ENCODE measurements around the gene RAN. TPM values are rescaled to one million over a fixed set of nuclear protein-coding genes. Genes with fewer than 3 reads are reported as not detected.
"Not testable (repeated sequence)": the region's sequence is repeated elsewhere in the genome, so short reads cannot be mapped to it uniquely, and the experiment has no call there.

Gene RAN
- polyA plus RNA-seq, 1 donor from 2014 or later, result 616 TPM

- not testable (repeated sequence) for H2AFZ ChIP-seq (ENCODE audit: low read depth, low read length); H3K79me2 ChIP-seq (replicated peaks; ENCODE audit: insufficient read depth, low read length); H3K4me2 ChIP-seq (ENCODE audit: low read length); H3K27ac ChIP-seq (ENCODE audit: low read length); H3K9ac ChIP-seq (ENCODE audit: low read length); H3F3A ChIP-seq (ENCODE audit: insufficient read depth, low read length, poor library complexity, severe bottlenecking); H3K9me2 ChIP-seq (ENCODE audit: insufficient read depth, low read length); H3K27me3 ChIP-seq (ENCODE audit: insufficient read depth, low read depth, low read length); H3K9me3 ChIP-seq (ENCODE audit: low read length); H3K36me3 ChIP-seq (ENCODE audit: insufficient read depth, low read length); H4K20me1 ChIP-seq (ENCODE audit: insufficient read depth); H3K4me3 ChIP-seq (ENCODE audit: low read length)
These were observed 23.0 kb upstream of the RAN start for GRCh38 chr12:130848785-130849305.

- Histone ChIP-seq H3K27ac (ENCODE audit: low read length) (no peak overlapping the region), H2AFZ (ENCODE audit: low read depth, low read length) (no peak overlapping the region), H3K79me2 (replicated peaks; ENCODE audit: insufficient read depth, low read length) (no peaks in the 10 kb centered on the region), H4K20me1 (ENCODE audit: insufficient read depth) (no peaks in the 10 kb centered on the region), H3K9ac (ENCODE audit: low read length) (no peak overlapping the region), H3K27me3 (ENCODE audit: insufficient read depth, low read depth, low read length) (no peaks in the 10 kb centered on the region), H3K4me3 (ENCODE audit: low read length) (no peak overlapping the region), H3K9me2 (ENCODE audit: insufficient read depth, low read length) (no peaks in the 10 kb centered on the region), H3K9me3 (ENCODE audit: low read length) (no peaks in the 10 kb centered on the region), H3K36me3 (ENCODE audit: insufficient read depth, low read length) (no peaks in the 10 kb centered on the region), H3K4me2 (ENCODE audit: low read length) (no peak overlapping the region), H3F3A (ENCODE audit: insufficient read depth, low read length, poor library complexity, severe bottlenecking) (no peaks in the 10 kb centered on the region)
- no peak for TF ChIP-seq SMC3 (conservative IDR thresholded peaks at IDR 0.05; ENCODE audit: poor library complexity)
- TF ChIP-seq RAD21 (conservative IDR thresholded peaks at IDR 0.05), result no peak
- TF ChIP-seq CTCF (IDR thresholded peaks at IDR 0.05; ENCODE audit: poor library complexity, severe bottlenecking), result no peak
- TF ChIP-seq REST (IDR thresholded peaks at IDR 0.05; ENCODE audit: borderline replicate concordance), result no peak
- TF ChIP-seq TAF1 (IDR thresholded peaks at IDR 0.05; ENCODE audit: low read depth), result no peak
- TF ChIP-seq POLR2AphosphoS5 (IDR thresholded peaks at IDR 0.05), result no peak
- TF ChIP-seq EZH2 (IDR thresholded peaks at IDR 0.05; ENCODE audit: borderline replicate concordance, insufficient read depth, low read length, poor library complexity, severe bottlenecking), result no peak
- TF ChIP-seq MXI1 (conservative IDR thresholded peaks at IDR 0.05; ENCODE audit: poor library complexity, severe bottlenecking), result no peak
- TF ChIP-seq EP300 (conservative IDR thresholded peaks at IDR 0.05; ENCODE audit: poor library complexity, severe bottlenecking), result no peak
These were observed 22.1 kb upstream of the RAN start for GRCh38 chr12:130849561-130850417.
